HEK293 (cell line): ENCODE measurements around the gene PRMT7.

ENCODE experiments used
- KLF9 ChIP-seq: fragments of 450-650 bp; formaldehyde crosslinking; IDR thresholded peaks from 2 replicates; pipeline ENCODE4 v1.5.1; 2016; ENCODE audit warnings: missing biosample characterization, missing genetic modification characterization, low read depth
- SP7 ChIP-seq: fragments of 450-650 bp; formaldehyde crosslinking; IDR thresholded peaks from 2 replicates; pipeline ENCODE4 v1.5.1; 2016; ENCODE audit warnings: missing biosample characterization, missing genetic modification characterization
- ZBTB17 ChIP-seq: fragments of 450-650 bp; formaldehyde crosslinking; IDR thresholded peaks from 2 replicates; pipeline ENCODE4 v1.5.1; 2016; ENCODE audit warnings: missing biosample characterization, missing genetic modification characterization
- ZEB2 ChIP-seq: fragments of 450-650 bp; formaldehyde crosslinking; IDR thresholded peaks from 2 replicates; pipeline ENCODE4 v1.5.1; 2016; ENCODE audit warnings: missing biosample characterization, missing genetic modification characterization
- ZFP41 ChIP-seq: fragments of 450-650 bp; formaldehyde crosslinking; IDR thresholded peaks from 2 replicates; pipeline ENCODE4 v1.5.1; 2016; ENCODE audit warnings: missing biosample characterization, missing genetic modification characterization, borderline replicate concordance
- ZNF223 ChIP-seq: fragments of 450-650 bp; formaldehyde crosslinking; IDR thresholded peaks from 2 replicates; pipeline ENCODE4 v1.5.1; 2016; ENCODE audit warnings: missing biosample characterization, missing genetic modification characterization
- ZNF24 ChIP-seq: fragments of 450-650 bp; formaldehyde crosslinking; IDR thresholded peaks from 2 replicates; pipeline ENCODE4 v1.5.1; 2016; ENCODE audit warnings: missing biosample characterization, missing genetic modification characterization
- ZNF366 ChIP-seq: fragments of 450-650 bp; formaldehyde crosslinking; conservative IDR thresholded peaks from 2 replicates; pipeline ENCODE4 v1.5.1; 2016; ENCODE audit warnings: missing biosample characterization, missing genetic modification characterization
- ZNF423 ChIP-seq: fragments of 450-650 bp; formaldehyde crosslinking; IDR thresholded peaks from 2 replicates; pipeline ENCODE4 v1.5.1; 2016; ENCODE audit warnings: missing biosample characterization, missing genetic modification characterization
- TF ChIP-seq, protein P1 (sequence below): fragments of 450-650 bp; formaldehyde crosslinking; IDR thresholded peaks from 2 replicates; pipeline ENCODE4 v1.5.1; 2016; ENCODE audit warnings: missing biosample characterization, missing genetic modification characterization
- TF ChIP-seq, protein P2 (sequence below): fragments of 450-650 bp; formaldehyde crosslinking; IDR thresholded peaks from 2 replicates; pipeline ENCODE4 v1.5.1; 2016; ENCODE audit warnings: missing biosample characterization, missing genetic modification characterization

- TF ChIP-seq, protein P1, sequence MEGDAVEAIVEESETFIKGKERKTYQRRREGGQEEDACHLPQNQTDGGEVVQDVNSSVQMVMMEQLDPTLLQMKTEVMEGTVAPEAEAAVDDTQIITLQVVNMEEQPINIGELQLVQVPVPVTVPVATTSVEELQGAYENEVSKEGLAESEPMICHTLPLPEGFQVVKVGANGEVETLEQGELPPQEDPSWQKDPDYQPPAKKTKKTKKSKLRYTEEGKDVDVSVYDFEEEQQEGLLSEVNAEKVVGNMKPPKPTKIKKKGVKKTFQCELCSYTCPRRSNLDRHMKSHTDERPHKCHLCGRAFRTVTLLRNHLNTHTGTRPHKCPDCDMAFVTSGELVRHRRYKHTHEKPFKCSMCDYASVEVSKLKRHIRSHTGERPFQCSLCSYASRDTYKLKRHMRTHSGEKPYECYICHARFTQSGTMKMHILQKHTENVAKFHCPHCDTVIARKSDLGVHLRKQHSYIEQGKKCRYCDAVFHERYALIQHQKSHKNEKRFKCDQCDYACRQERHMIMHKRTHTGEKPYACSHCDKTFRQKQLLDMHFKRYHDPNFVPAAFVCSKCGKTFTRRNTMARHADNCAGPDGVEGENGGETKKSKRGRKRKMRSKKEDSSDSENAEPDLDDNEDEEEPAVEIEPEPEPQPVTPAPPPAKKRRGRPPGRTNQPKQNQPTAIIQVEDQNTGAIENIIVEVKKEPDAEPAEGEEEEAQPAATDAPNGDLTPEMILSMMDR (tag by site-specific recombination): no peak
- TF ChIP-seq ZNF366 (tag by site-specific recombination) (no peak), SP7 (tag by site-specific recombination) (no peak), ZBTB17 (tag by site-specific recombination) (no peak), KLF9 (no peak), ZNF24 (tag by site-specific recombination) (no peak), ZNF423 (tag by site-specific recombination) (no peak), ZNF223 (no peak), ZFP41 (tag by site-specific recombination) (no peak), ZEB2 (tag by site-specific recombination) (no peak)
- TF ChIP-seq, protein P2, sequence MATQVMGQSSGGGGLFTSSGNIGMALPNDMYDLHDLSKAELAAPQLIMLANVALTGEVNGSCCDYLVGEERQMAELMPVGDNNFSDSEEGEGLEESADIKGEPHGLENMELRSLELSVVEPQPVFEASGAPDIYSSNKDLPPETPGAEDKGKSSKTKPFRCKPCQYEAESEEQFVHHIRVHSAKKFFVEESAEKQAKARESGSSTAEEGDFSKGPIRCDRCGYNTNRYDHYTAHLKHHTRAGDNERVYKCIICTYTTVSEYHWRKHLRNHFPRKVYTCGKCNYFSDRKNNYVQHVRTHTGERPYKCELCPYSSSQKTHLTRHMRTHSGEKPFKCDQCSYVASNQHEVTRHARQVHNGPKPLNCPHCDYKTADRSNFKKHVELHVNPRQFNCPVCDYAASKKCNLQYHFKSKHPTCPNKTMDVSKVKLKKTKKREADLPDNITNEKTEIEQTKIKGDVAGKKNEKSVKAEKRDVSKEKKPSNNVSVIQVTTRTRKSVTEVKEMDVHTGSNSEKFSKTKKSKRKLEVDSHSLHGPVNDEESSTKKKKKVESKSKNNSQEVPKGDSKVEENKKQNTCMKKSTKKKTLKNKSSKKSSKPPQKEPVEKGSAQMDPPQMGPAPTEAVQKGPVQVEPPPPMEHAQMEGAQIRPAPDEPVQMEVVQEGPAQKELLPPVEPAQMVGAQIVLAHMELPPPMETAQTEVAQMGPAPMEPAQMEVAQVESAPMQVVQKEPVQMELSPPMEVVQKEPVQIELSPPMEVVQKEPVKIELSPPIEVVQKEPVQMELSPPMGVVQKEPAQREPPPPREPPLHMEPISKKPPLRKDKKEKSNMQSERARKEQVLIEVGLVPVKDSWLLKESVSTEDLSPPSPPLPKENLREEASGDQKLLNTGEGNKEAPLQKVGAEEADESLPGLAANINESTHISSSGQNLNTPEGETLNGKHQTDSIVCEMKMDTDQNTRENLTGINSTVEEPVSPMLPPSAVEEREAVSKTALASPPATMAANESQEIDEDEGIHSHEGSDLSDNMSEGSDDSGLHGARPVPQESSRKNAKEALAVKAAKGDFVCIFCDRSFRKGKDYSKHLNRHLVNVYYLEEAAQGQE (tag by site-specific recombination): no peak
Observed at GRCh38 chr16:68347605-68348004, 36.8 kb downstream of the PRMT7 start.
